ENCODE data around the gene ZNF722.

GRCh38 chr7:64037095-64037494 is 38.4 kb downstream of the ZNF722 start:
- no peak for TF ChIP-seq CTCF (IDR thresholded peaks at IDR 0.05)
- TF ChIP-seq USF1 (CRISPR knock-in tag; IDR thresholded peaks at IDR 0.05): no peak
- no peak for TF ChIP-seq CREM (CRISPR knock-in tag; IDR thresholded peaks at IDR 0.05)
- no peak for TF ChIP-seq E2F4 (CRISPR knock-in tag; IDR thresholded peaks at IDR 0.05; ENCODE audit: borderline replicate concordance, low read depth)
- no peak for TF ChIP-seq ATF6 (CRISPR knock-in tag; IDR thresholded peaks at IDR 0.05)
- no peak for TF ChIP-seq MYBL2 (CRISPR knock-in tag; IDR thresholded peaks at IDR 0.05)
- no peak for TF ChIP-seq MAX (CRISPR knock-in tag; IDR thresholded peaks at IDR 0.05)
